GM12878 (cell line): Measurements from ENCODE around the gene NOS1AP.
"Not testable (repeated sequence)": the region's sequence is repeated elsewhere in the genome, so short reads cannot be mapped to it uniquely, and the experiment has no call there.

ENCODE experiments used
- CTCF ChIP-seq, 3 experiments: IDR thresholded peaks in 2 of 3; conservative IDR thresholded peaks in 1 of 3; 2 replicates each; pipeline ENCODE4 v1.5.1; 2011; ENCODE audit warnings: low read depth in 3 of 3, low read length in 3 of 3, mild to moderate bottlenecking in 3 of 3, control low read depth in 2 of 3, moderate library complexity in 2 of 3, inconsistent platforms in 1 of 3, mixed read lengths in 1 of 3; ENCODE audit not compliant: control insufficient read depth in 2 of 3, insufficient read depth in 1 of 3; ENCODE audit errors: extremely low read depth in 1 of 3
- EP300 ChIP-seq, 2 experiments: fragments of 150-350 bp in 1 of 2; IDR thresholded peaks; 2 replicates each; pipeline ENCODE4 v1.6.1; 2011 to 2012; ENCODE audit warnings: low read depth in 2 of 2, low read length in 2 of 2, borderline replicate concordance in 1 of 2, improper control_type of control experiment in 1 of 2, inconsistent platforms in 1 of 2; ENCODE audit not compliant: control insufficient read depth in 1 of 2
- ESRRA ChIP-seq: IDR thresholded peaks from 2 replicates; pipeline ENCODE4 v1.6.1; 2012; ENCODE audit warnings: mild to moderate bottlenecking, low read length, improper control_type of control experiment
- EZH2 ChIP-seq: IDR thresholded peaks from 2 replicates; pipeline ENCODE4 v1.6.1; 2012; ENCODE audit warnings: low read depth, mild to moderate bottlenecking, control low read depth, inconsistent platforms, low read length, borderline replicate concordance; ENCODE audit not compliant: control insufficient read depth
- MAX ChIP-seq: IDR thresholded peaks from 2 replicates; pipeline ENCODE4 v1.6.1; 2012; ENCODE audit warnings: low read depth, low read length, improper control_type of control experiment
- MXI1 ChIP-seq: fragments of 150-350 bp; IDR thresholded peaks from 2 replicates; pipeline ENCODE4 v1.6.1; 2011; ENCODE audit warnings: low read depth, mild to moderate bottlenecking, inconsistent platforms, low read length, improper control_type of control experiment
- POLR2A ChIP-seq: IDR thresholded peaks from 2 replicates; pipeline ENCODE4 v1.6.1; 2011; ENCODE audit warnings: low read depth, mild to moderate bottlenecking, low read length
- POLR2AphosphoS5 ChIP-seq: IDR thresholded peaks from 2 replicates; pipeline ENCODE4 v1.6.1; 2011; ENCODE audit warnings: mild to moderate bottlenecking, low read length, inconsistent platforms
- RAD21 ChIP-seq: IDR thresholded peaks from 2 replicates; pipeline ENCODE4 v1.6.1; 2011; ENCODE audit warnings: mild to moderate bottlenecking, low read depth, low read length, moderate library complexity; ENCODE audit not compliant: insufficient read depth
- RELA ChIP-seq: fragments of 450-650 bp; IDR thresholded peaks from 2 replicates; pipeline ENCODE4 v1.8.0; 2014; ENCODE audit warnings: borderline replicate concordance; ENCODE audit not compliant: partially characterized antibody

GRCh38 chr1:162201062-162201461, 131.6 kb downstream of the NOS1AP start:
- not testable (repeated sequence) for TF ChIP-seq RAD21; CTCF (IDR thresholded peaks at IDR 0.05 in 2 of 3, conservative IDR thresholded peaks at IDR 0.05 in 1 of 3; ENCODE audit: control insufficient read depth in 2 of 3, extremely low read depth in 1 of 3, insufficient read depth in 1 of 3, low read depth in 3 of 3, low read length in 3 of 3); RELA; EZH2; ESRRA; MXI1; POLR2AphosphoS5; MAX; POLR2A; EP300 (IDR thresholded peaks at IDR 0.05; ENCODE audit: borderline replicate concordance in 1 of 2, control insufficient read depth in 1 of 2, low read depth in 2 of 2, low read length in 2 of 2)
